A549 (cell line): ENCODE measurements around the gene KRTAP4-8. TPM values are rescaled to one million over a fixed set of nuclear protein-coding genes. Genes with fewer than 3 reads are reported as not detected.
"Not testable (repeated sequence)": the region's sequence is repeated elsewhere in the genome, so short reads cannot be mapped to it uniquely, and the experiment has no call there.

Source experiments
- ATAC-seq, 2 experiments: fragments of 200-7000 bp in 1 of 2; fragments of >200 bp in 1 of 2; cut with Nextera tagmentation in 1 of 2; cut with Tn5 transposase in 1 of 2; 3 replicates each; pipeline versions ENCODE4 v1.8.0 to v1.9.1; 2018 to 2020; ENCODE audit warnings: mild to moderate bottlenecking in 1 of 2, moderate library complexity in 1 of 2
- CTCF ChIA-PET: fragments of 300-600 bp; sonication (Branson Sonifier 250); formaldehyde crosslinking; extraction: SDS; loops from one replicate; lab custom pipeline; 2021; ENCODE audit warnings: antibody characterized with exemption, inconsistent platforms; lab: Yijun Ruan, JAX
- POLR2A ChIA-PET: fragments of 350-600 bp; formaldehyde crosslinking; extraction: SDS; loops from one replicate; lab custom pipeline; 2021; ENCODE audit warnings: antibody characterized with exemption, inconsistent platforms; lab: Yijun Ruan, JAX
- DNase-seq, 2 experiments: peaks; one replicate each; pipeline versions ENCODE4 v3.0.0 to v3.0.0-alpha.2; 2011 to 2016; ENCODE audit warnings: low read depth in 1 of 2, low spot score in 1 of 2
- FAIRE-seq: peaks from 2 replicates; lab custom pipeline; 2011; peaks lifted over from hg19 to GRCh38; lab: Jason Lieb, UNC
- H3K27ac ChIP-seq, 2 experiments: fragments of >200 bp; sonication (Bioruptor Twin); formaldehyde crosslinking; 3 replicates each; pipeline ENCODE4 v1.5.1; 2016 to 2017
- H3K4me1 ChIP-seq: fragments of >200 bp; sonication (Bioruptor Twin); formaldehyde crosslinking; 3 replicates; pipeline ENCODE4 v1.6.1; 2016
- H3K4me2 ChIP-seq: fragments of >200 bp; sonication (Bioruptor Twin); formaldehyde crosslinking; 3 replicates; pipeline ENCODE4 v1.6.1; 2016
- H3K4me3 ChIP-seq: fragments of >200 bp; sonication (Bioruptor Twin); formaldehyde crosslinking; 3 replicates; pipeline ENCODE4 v1.5.1; 2016
- H3K9me3 ChIP-seq: fragments of >200 bp; sonication (Bioruptor Twin); formaldehyde crosslinking; 3 replicates; pipeline ENCODE4 v1.6.1; 2016
- BHLHE40 ChIP-seq: IDR thresholded peaks from 2 replicates; pipeline ENCODE4 v1.6.1; 2012; ENCODE audit warnings: low read depth, low read length, inconsistent platforms
- CEBPB ChIP-seq, 2 experiments: fragments of >200 bp in 1 of 2; sonication (Bioruptor Twin) in 1 of 2; formaldehyde crosslinking in 1 of 2; IDR thresholded peaks; 2 replicates each; pipeline ENCODE4 v1.6.1; 2012 to 2016
- CHD2 ChIP-seq: fragments of 150-350 bp; IDR thresholded peaks from 2 replicates; pipeline ENCODE4 v1.6.1; 2014; ENCODE audit warnings: low read length; ENCODE audit not compliant: partially characterized antibody
- E2F6 ChIP-seq: IDR thresholded peaks from 2 replicates; pipeline ENCODE4 v1.6.1; 2012; ENCODE audit warnings: low read depth, borderline replicate concordance
- EP300 ChIP-seq, 2 experiments: fragments of >200 bp; sonication (Bioruptor Twin); formaldehyde crosslinking; IDR thresholded peaks; 2 replicates in 1 of 2; 3 replicates in 1 of 2; pipeline ENCODE4 v1.6.1; 2016 to 2017
- FOSL2 ChIP-seq, 2 experiments: fragments of 450-650 bp in 1 of 2; fragments of >200 bp in 1 of 2; sonication (Bioruptor Twin) in 1 of 2; formaldehyde crosslinking; IDR thresholded peaks; 2 replicates each; pipeline versions ENCODE4 v1.5.0 to v1.6.1; 2016 to 2020; ENCODE audit warnings: mild to moderate bottlenecking in 1 of 2, moderate library complexity in 1 of 2
- HOXB13 ChIP-seq: fragments of 250-450 bp; sonication (Bioruptor Pico); IDR thresholded peaks from 2 replicates; pipeline ENCODE4 v1.5.0; 2020; ENCODE audit warnings: low read depth, mild to moderate bottlenecking, moderate library complexity
- MYC ChIP-seq: IDR thresholded peaks from 2 replicates; pipeline ENCODE4 v1.6.1; 2012; ENCODE audit warnings: mild to moderate bottlenecking, inconsistent platforms, low read length, improper control_type of control experiment, borderline replicate concordance
- NPAS2 ChIP-seq: fragments of 250-450 bp; sonication (Bioruptor Pico); IDR thresholded peaks from 2 replicates; pipeline ENCODE4 v1.8.0; 2022; ENCODE audit warnings: mild to moderate bottlenecking, moderate library complexity, borderline replicate concordance
- NR3C1 ChIP-seq: fragments of >200 bp; sonication (Bioruptor Twin); formaldehyde crosslinking; IDR thresholded peaks from 3 replicates; pipeline ENCODE4 v1.6.1; 2017
- PBX3 ChIP-seq: IDR thresholded peaks from 2 replicates; pipeline ENCODE4 v1.6.1; 2012
- POLR2AphosphoS2 ChIP-seq: conservative IDR thresholded peaks from 2 replicates; pipeline ENCODE4 v1.6.1; 2012; ENCODE audit warnings: low read length, improper control_type of control experiment, inconsistent platforms
- RAD21 ChIP-seq, 2 experiments: fragments of >200 bp in 1 of 2; sonication (Bioruptor Twin) in 1 of 2; formaldehyde crosslinking in 1 of 2; IDR thresholded peaks in 1 of 2; conservative IDR thresholded peaks in 1 of 2; 2 replicates in 1 of 2; 3 replicates in 1 of 2; pipeline ENCODE4 v1.6.1; 2012 to 2018; ENCODE audit warnings: inconsistent platforms in 1 of 2
- RARB ChIP-seq: fragments of 250-450 bp; sonication (Bioruptor Pico); IDR thresholded peaks from 2 replicates; pipeline ENCODE4 v1.8.0; 2021; ENCODE audit warnings: mild to moderate bottlenecking, moderate library complexity
- REST ChIP-seq: fragments of 200-600 bp; sonication (generic); IDR thresholded peaks from 2 replicates; pipeline ENCODE4 v1.6.1; 2016; ENCODE audit warnings: antibody characterized with exemption, mild to moderate bottlenecking, moderate library complexity
- RFX5 ChIP-seq: fragments of 450-650 bp; IDR thresholded peaks from 2 replicates; pipeline ENCODE4 v1.7.1; 2014; ENCODE audit warnings: antibody characterized with exemption, mild to moderate bottlenecking, moderate library complexity
- TFCP2L1 ChIP-seq: fragments of 250-450 bp; sonication (Bioruptor Pico); IDR thresholded peaks from 2 replicates; pipeline ENCODE4 v1.5.0; 2021; ENCODE audit warnings: mild to moderate bottlenecking
- USF2 ChIP-seq: fragments of 450-650 bp; IDR thresholded peaks from 2 replicates; pipeline ENCODE4 v1.6.1; 2014; ENCODE audit warnings: antibody characterized with exemption
- WGBS: methylation state at CpG from one replicate; pipeline ENCODE4 v1.1.6; 2017; ENCODE audit errors: missing lambda C conversion rate; 5-methylcytosine and 5-hydroxymethylcytosine counted together
- polyA plus RNA-seq, 4 experiments: library from polyadenylated mRNA; depleted of rRNA in 3 of 4; stranded (reverse); fragments of >200 nt; fragmentation: RNase III in 1 of 4; extraction: RNeasy Plus Mini Kit Qiagen cat#74134 plus additional on column Dnase treatment in 1 of 4; gene quantifications; 2 replicates in 3 of 4; 3 replicates in 1 of 4; pipeline ENCODE4 v1.2.3, GENCODE V29; 2011 to 2017

The KRTAP4-8 gene
- polyA plus RNA-seq, 2 of the 4 experiments (the other 2 are of a cell fraction): not detected

GRCh38 chr17:41141361-41141760, 43.4 kb upstream of the KRTAP4-8 start:
- no peak for ATAC-seq
- POLR2A ChIA-PET: no interaction called here
- no peaks in the 10 kb centered on the region for H3K4me1 ChIP-seq
- no peak for DNase-seq
- no peak overlapping the region for H3K4me2 ChIP-seq
- FAIRE-seq: no peak
- no peak overlapping the region for H3K4me3 ChIP-seq
- H3K27ac ChIP-seq: no peak overlapping the region
- peaks cover 38% of the 10 kb centered on the region for H3K9me3 ChIP-seq
- CTCF ChIA-PET: no interaction called here
- TF ChIP-seq MYC (no peak), CHD2 (no peak), NPAS2 (no peak), PBX3 (no peak), NR3C1 (no peak), CEBPB (IDR thresholded peaks at IDR 0.05) (no peak), E2F6 (no peak), USF2 (no peak), TFCP2L1 (CRISPR knock-in tag) (no peak), BHLHE40 (no peak), RFX5 (no peak), POLR2AphosphoS2 (no peak), EP300 (IDR thresholded peaks at IDR 0.05) (no peak), RAD21 (conservative IDR thresholded peaks at IDR 0.05 in 1 of 2, IDR thresholded peaks at IDR 0.05 in 1 of 2) (no peak), RARB (CRISPR knock-in tag) (no peak), REST (no peak), HOXB13 (CRISPR knock-in tag) (no peak)

- ChIA-PET POLR2A (no interaction called here), CTCF (interaction anchor here (0.6 kb wide), 1 partner anchor 11 kb away, joined by 3 read pairs; no protein-coding TSS in a partner anchor)
- no peaks in the 10 kb centered on the region for H3K4me1 ChIP-seq
- 60% methylated on average over 6 of the region's 6 CpGs for WGBS
- peak in 1 of 2 experiments; percentile 46 for DNase-seq
- no peak within 1 kb of the TSS for H3K27ac ChIP-seq
- H3K4me2 ChIP-seq: no peak within 1 kb of the TSS
- no peak for TF ChIP-seq FOSL2 (IDR thresholded peaks at IDR 0.05)
- TF ChIP-seq FOSL2 (CRISPR knock-in tag; IDR thresholded peaks at IDR 0.05): peak; percentile 39; the same call in 1 of the 2 replicates
- TF ChIP-seq NPAS2: no peak
- TF ChIP-seq USF2: peak; percentile 86
- no peak within 1 kb of the TSS for H3K4me3 ChIP-seq
- ATAC-seq: no peak
- H3K9me3 ChIP-seq: peaks cover 38% of the 10 kb centered on the region
- FAIRE-seq: no peak
Measured at GRCh38 chr17:41140360-41141131, 42.6 kb upstream of the KRTAP4-8 start, which contains the start of gene KRTAP4-6. TSS of gene KRTAP4-6 (minus strand) at chr17:41140544. CDS start at chr17:41140487, 57 bp downstream.

- POLR2A ChIA-PET, FAIRE-seq, H3K4me1 ChIP-seq, H3K4me3 ChIP-seq, H3K4me2 ChIP-seq, H3K27ac ChIP-seq, ATAC-seq, DNase-seq: not testable (repeated sequence)
- 68% methylated on average over 11 of the region's 12 CpGs for WGBS
- peaks cover 38% of the 10 kb centered on the region for H3K9me3 ChIP-seq
- CTCF ChIA-PET: interaction anchor here (0.6 to 0.7 kb wide), 2 partner anchors 10 to 262 kb away, joined by 3 read pairs; no protein-coding TSS in a partner anchor
Measured at GRCh38 chr17:41139865-41140264, 41.9 kb upstream of the KRTAP4-8 start.
